B cell (primary cell): Measurements from ENCODE around the gene CNNM3. TPM values are rescaled to one million over a fixed set of nuclear protein-coding genes. Genes with fewer than 3 reads are reported as not detected.

Experiments
- ATAC-seq: fragments of 200-7000 bp; cut with Tn5 transposase; one replicate; pipeline ENCODE4 v1.10.0; 2021; ENCODE audit warnings: low read depth, mild to moderate bottlenecking, moderate number of reproducible peaks, moderate library complexity
- CTCF ChIA-PET: fragments of 350-600 bp; sonication (Branson Sonifier 250); formaldehyde crosslinking; loops from one replicate; lab custom pipeline; 2021; ENCODE audit warnings: antibody characterized with exemption, inconsistent platforms; lab: Charles Lee
- POLR2A ChIA-PET: fragments of 350-600 bp; sonication (Branson Sonifier 250); formaldehyde crosslinking; loops from one replicate; lab custom pipeline; 2021; ENCODE audit warnings: antibody characterized with exemption; lab: Charles Lee
- DNase-seq: peaks from one replicate; pipeline ENCODE4 v3.0.0; 2013
- H2AFZ ChIP-seq: 2 replicates; pipeline ENCODE4 v1.6.1; 2012; ENCODE audit warnings: mild to moderate bottlenecking, low read depth, low read length; ENCODE audit not compliant: insufficient read depth, poor library complexity, severe bottlenecking
- H3K27ac ChIP-seq, 2 donors: 1 replicate in 1 of 2; 2 replicates in 1 of 2; pipeline ENCODE4 v1.5.1; 2012 to 2013; ENCODE audit warnings: low read length in 2 of 2, mild to moderate bottlenecking in 2 of 2, moderate library complexity in 1 of 2
- H3K27me3 ChIP-seq, 4 experiments: fragments of 200-600 bp in 1 of 4; sonication (generic) in 1 of 4; replicated peaks in 1 of 4; 1 replicate in 2 of 4; 2 replicates in 2 of 4; pipeline versions ENCODE4 v1.6.1 to v1.7.0; 2013 to 2016; ENCODE audit warnings: low read length in 3 of 4, mild to moderate bottlenecking in 2 of 4, mixed read lengths in 1 of 4, moderate library complexity in 1 of 4; ENCODE audit not compliant: insufficient read depth in 4 of 4, control insufficient read depth in 3 of 4; ENCODE audit errors: control extremely low read depth in 1 of 4
- H3K36me3 ChIP-seq, 2 experiments: replicated peaks in 1 of 2; 1 replicate in 1 of 2; 2 replicates in 1 of 2; pipeline versions ENCODE4 v1.6.1 to v1.7.1; 2013; ENCODE audit warnings: low read length in 1 of 2; ENCODE audit not compliant: insufficient read depth in 2 of 2, control insufficient read depth in 1 of 2; ENCODE audit errors: control extremely low read depth in 1 of 2, extremely low read depth in 1 of 2
- H3K4me1 ChIP-seq, 2 donors: fragments of 200-600 bp in 1 of 2; sonication (generic) in 1 of 2; 1 replicate in 1 of 2; 2 replicates in 1 of 2; pipeline versions ENCODE4 v1.5.1 to v1.6.1; 2013 to 2017; ENCODE audit warnings: low read length in 2 of 2; ENCODE audit not compliant: control insufficient read depth in 2 of 2, insufficient read depth in 2 of 2
- H3K4me2 ChIP-seq: replicated peaks from 2 replicates; pipeline ENCODE3; 2012; ENCODE audit warnings: mild to moderate bottlenecking, low read depth, low read length; ENCODE audit not compliant: poor library complexity, severe bottlenecking
- H3K4me3 ChIP-seq, 5 experiments: fragments of 200-600 bp in 1 of 5; sonication (generic) in 1 of 5; 1 replicate in 3 of 5; 2 replicates in 2 of 5; pipeline versions ENCODE4 v1.5.1 to v1.7.0; 2011 to 2016; ENCODE audit warnings: low read length in 4 of 5, mild to moderate bottlenecking in 4 of 5, low read depth in 2 of 5, control low read depth in 1 of 5, moderate library complexity in 1 of 5; ENCODE audit not compliant: insufficient read depth in 1 of 5; ENCODE audit errors: control extremely low read depth in 1 of 5, extremely low read depth in 1 of 5
- H3K79me2 ChIP-seq: fragments of 200-600 bp; sonication (generic); one replicate; pipeline ENCODE4 v1.6.0; 2016; ENCODE audit warnings: low read length; ENCODE audit not compliant: control insufficient read depth, insufficient read depth
- H3K9ac ChIP-seq: fragments of 200-600 bp; sonication (generic); 2 replicates; pipeline ENCODE4 v1.6.1; 2017; ENCODE audit warnings: mild to moderate bottlenecking, low read length, moderate library complexity
- H3K9me3 ChIP-seq, 3 donors: one replicate each; pipeline versions ENCODE4 v1.6.1 to v1.7.1; 2013; ENCODE audit warnings: low read length in 2 of 3; ENCODE audit not compliant: control insufficient read depth in 2 of 3, insufficient read depth in 1 of 3; ENCODE audit errors: control extremely low read depth in 1 of 3
- H4K20me1 ChIP-seq: 2 replicates; pipeline ENCODE4 v1.6.0; 2012; ENCODE audit warnings: mild to moderate bottlenecking, low read length; ENCODE audit not compliant: insufficient read depth, control insufficient read depth, poor library complexity, severe bottlenecking
- H3K27ac Mint-ChIP-seq: one replicate; pipeline ENCODE4 v1.8.0; 2021; ENCODE audit warnings: mixed read lengths
- H3K27me3 Mint-ChIP-seq: one replicate; pipeline ENCODE4 v1.8.0; 2021; ENCODE audit warnings: mixed read lengths
- H3K4me1 Mint-ChIP-seq: one replicate; pipeline ENCODE4 v1.8.0; 2021; ENCODE audit warnings: mixed read lengths
- H3K4me3 Mint-ChIP-seq: one replicate; pipeline ENCODE4 v1.8.0; 2021; ENCODE audit warnings: mixed read lengths
- H3K9me3 Mint-ChIP-seq: one replicate; pipeline ENCODE4 v1.8.0; 2022; ENCODE audit warnings: mixed read lengths; ENCODE audit not compliant: insufficient read depth
- EZH2 ChIP-seq: IDR thresholded peaks from 2 replicates; pipeline ENCODE4 v1.6.1; 2012; ENCODE audit warnings: borderline replicate concordance, low read depth, mild to moderate bottlenecking, moderate library complexity, low read length; ENCODE audit not compliant: insufficient read depth, poor library complexity, severe bottlenecking
- WGBS: methylation state at CpG from one replicate; pipeline ENCODE4 v1.1.5; 2013; ENCODE audit warnings: missing lambda C conversion rate; ENCODE audit not compliant: insufficient coverage; 5-methylcytosine and 5-hydroxymethylcytosine counted together
- intact Hi-C: fragments of 100-400 bp; cut with micrococcal nuclease; formaldehyde crosslinking; loops from one replicate; pipeline ENCODE4 v1.10.0; 2022
- polyA plus RNA-seq: library from polyadenylated mRNA; depleted of rRNA; stranded (reverse); fragments of >200 nt; gene quantifications from 2 replicates; pipeline ENCODE4 v1.2.3, GENCODE V29; 2012
- total RNA-seq, 2 donors: library from RNA; stranded (reverse); fragments of 120-200 nt in 1 of 2; gene quantifications; 1 replicate in 1 of 2; 2 replicates in 1 of 2; pipeline versions ENCODE4 v1.2.3 to v1.2.4, GENCODE V29; 2013 to 2022
- TF ChIP-seq, protein P1 (sequence below): fragments of 200-600 bp; IDR thresholded peaks from one replicate; pipeline ENCODE4 v1.8.0; 2022; ENCODE audit warnings: antibody characterized with exemption, mild to moderate bottlenecking

CNNM3 gene
- total and polyA plus RNA-seq, 2 donors (not counting 1 experiment from before 2014, with no cell fraction given): 28.8 to 54.7 TPM

DNA sequence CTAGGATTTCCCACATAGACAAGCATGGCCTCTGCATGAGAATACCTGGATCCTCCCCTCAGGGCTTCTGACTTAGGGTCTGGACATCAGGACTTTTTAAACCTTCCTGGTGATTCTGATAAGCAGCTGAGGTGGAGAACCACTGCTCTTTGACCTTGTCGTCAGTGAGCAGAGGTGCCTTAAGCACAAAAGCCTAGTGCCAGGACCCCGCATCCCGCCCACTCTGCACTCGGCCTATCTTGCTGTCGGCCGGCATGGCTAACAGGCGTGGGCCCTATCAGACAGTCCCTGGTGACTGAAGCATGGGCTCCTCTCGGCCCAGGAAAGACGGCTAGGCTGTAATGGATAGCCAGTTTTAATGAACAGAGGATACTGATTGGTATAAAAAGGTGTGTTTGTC, 21.5 kb downstream of the CNNM3 start:
- Histone ChIP-seq H3K79me2 (no peaks in the 10 kb centered on the region), H3K9ac (no peak overlapping the region), H4K20me1 (no peaks in the 10 kb centered on the region), H3K4me1 (peaks cover 10 to 22% of the 10 kb centered on the region in 2 donors), H3K27me3 (no peaks in the 10 kb centered on the region), H3K27ac (no peak overlapping the region), H3K9me3 (no peaks in the 10 kb centered on the region), H3K4me2 (no peak overlapping the region), H3K4me3 (no peak overlapping the region), H2AFZ (no peak overlapping the region), H3K36me3 (peaks cover 0 to 31% of the 10 kb centered on the region in 2 experiments)
- 97% methylated on average over 9 of the region's 9 CpGs for WGBS
- H3K4me1 Mint-ChIP-seq: peaks cover 24% of the 10 kb centered on the region
- intact Hi-C loops: no loop called here
- POLR2A ChIA-PET: no interaction called here
- H3K9me3 Mint-ChIP-seq: no peaks in the 10 kb centered on the region
- H3K27me3 Mint-ChIP-seq: no peaks in the 10 kb centered on the region
- ATAC-seq: no peak
- TF ChIP-seq, protein P1, sequence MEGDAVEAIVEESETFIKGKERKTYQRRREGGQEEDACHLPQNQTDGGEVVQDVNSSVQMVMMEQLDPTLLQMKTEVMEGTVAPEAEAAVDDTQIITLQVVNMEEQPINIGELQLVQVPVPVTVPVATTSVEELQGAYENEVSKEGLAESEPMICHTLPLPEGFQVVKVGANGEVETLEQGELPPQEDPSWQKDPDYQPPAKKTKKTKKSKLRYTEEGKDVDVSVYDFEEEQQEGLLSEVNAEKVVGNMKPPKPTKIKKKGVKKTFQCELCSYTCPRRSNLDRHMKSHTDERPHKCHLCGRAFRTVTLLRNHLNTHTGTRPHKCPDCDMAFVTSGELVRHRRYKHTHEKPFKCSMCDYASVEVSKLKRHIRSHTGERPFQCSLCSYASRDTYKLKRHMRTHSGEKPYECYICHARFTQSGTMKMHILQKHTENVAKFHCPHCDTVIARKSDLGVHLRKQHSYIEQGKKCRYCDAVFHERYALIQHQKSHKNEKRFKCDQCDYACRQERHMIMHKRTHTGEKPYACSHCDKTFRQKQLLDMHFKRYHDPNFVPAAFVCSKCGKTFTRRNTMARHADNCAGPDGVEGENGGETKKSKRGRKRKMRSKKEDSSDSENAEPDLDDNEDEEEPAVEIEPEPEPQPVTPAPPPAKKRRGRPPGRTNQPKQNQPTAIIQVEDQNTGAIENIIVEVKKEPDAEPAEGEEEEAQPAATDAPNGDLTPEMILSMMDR: no peak
- no peak for TF ChIP-seq EZH2
- CTCF ChIA-PET: interaction anchor here (0.8 to 1.3 kb wide), 2 partner anchors 20 to 74 kb away, joined by 3 to 6 read pairs; partner anchors contain the start of gene ANKRD39
- no peak for DNase-seq
- H3K4me3 Mint-ChIP-seq: no peak overlapping the region
- H3K27ac Mint-ChIP-seq: no peak overlapping the region
